Kidney epithelial cell (primary cell): ENCODE measurements around the gene SS18L1. TPM values are rescaled to one million over a fixed set of nuclear protein-coding genes. Genes with fewer than 3 reads are reported as not detected.

Experiments used
- DNase-seq: peaks from one replicate; pipeline ENCODE4 v3.0.0-alpha.2; 2010; ENCODE audit warnings: low read depth
- H3K27me3 ChIP-seq: 2 replicates; pipeline ENCODE4 v1.6.0; 2011; ENCODE audit warnings: low read length; ENCODE audit not compliant: control insufficient read depth, insufficient read depth
- H3K36me3 ChIP-seq: 2 replicates; pipeline ENCODE4 v1.5.1; 2011; ENCODE audit warnings: low read length; ENCODE audit not compliant: control insufficient read depth, insufficient read depth
- H3K4me3 ChIP-seq: 2 replicates; pipeline ENCODE4 v1.5.1; 2011; ENCODE audit warnings: low read depth, mild to moderate bottlenecking, control low read depth, low read length
- total RNA-seq: library from RNA; depleted of rRNA; stranded (reverse); fragments of >200 nt; gene quantifications from 2 replicates; pipeline ENCODE4 v1.2.3, GENCODE V29; 2015
- TF ChIP-seq, protein P1 (sequence below): IDR thresholded peaks from 2 replicates; pipeline ENCODE4 v1.5.1; 2011; ENCODE audit warnings: mild to moderate bottlenecking, moderate library complexity, low read length, control low read depth, inconsistent platforms; ENCODE audit not compliant: insufficient read depth, poor library complexity, severe bottlenecking

The SS18L1 gene
- total RNA-seq, 1 donor from 2014 or later = 15.9 TPM

DNA sequence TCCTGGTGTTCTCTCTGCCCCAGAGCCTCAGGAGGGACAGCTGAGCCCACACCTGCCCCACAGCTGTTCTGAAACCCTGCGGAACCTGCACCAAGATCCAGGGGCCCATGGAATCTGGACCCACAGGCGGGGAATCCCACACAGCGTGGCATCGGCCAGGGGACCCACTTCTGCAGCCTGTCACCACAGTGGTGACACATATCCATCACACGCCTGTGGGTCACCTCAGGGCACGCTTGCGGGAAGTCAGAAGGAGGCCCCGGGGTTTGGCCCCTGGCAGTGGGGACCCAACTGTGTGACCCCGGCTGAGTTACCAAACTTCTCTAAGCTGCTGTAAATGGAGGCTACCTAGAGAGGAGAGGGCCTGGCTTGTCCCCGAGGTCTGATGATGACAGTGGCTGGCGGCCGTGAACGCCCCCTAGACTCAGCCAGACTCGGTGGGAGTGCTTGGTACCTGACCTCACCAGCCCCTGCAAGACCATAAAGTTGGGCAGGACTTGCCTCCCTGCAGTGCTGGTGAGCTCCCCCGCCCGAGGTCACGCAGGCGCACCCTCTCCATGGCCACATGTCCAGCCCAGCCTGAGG lies 78.8 kb downstream of the SS18L1 start:
- Histone ChIP-seq H3K27me3 (peaks cover 91% of the 10 kb centered on the region), H3K4me3 (no peak overlapping the region), H3K36me3 (no peaks in the 10 kb centered on the region)
- DNase-seq = no peak
- TF ChIP-seq, protein P1, sequence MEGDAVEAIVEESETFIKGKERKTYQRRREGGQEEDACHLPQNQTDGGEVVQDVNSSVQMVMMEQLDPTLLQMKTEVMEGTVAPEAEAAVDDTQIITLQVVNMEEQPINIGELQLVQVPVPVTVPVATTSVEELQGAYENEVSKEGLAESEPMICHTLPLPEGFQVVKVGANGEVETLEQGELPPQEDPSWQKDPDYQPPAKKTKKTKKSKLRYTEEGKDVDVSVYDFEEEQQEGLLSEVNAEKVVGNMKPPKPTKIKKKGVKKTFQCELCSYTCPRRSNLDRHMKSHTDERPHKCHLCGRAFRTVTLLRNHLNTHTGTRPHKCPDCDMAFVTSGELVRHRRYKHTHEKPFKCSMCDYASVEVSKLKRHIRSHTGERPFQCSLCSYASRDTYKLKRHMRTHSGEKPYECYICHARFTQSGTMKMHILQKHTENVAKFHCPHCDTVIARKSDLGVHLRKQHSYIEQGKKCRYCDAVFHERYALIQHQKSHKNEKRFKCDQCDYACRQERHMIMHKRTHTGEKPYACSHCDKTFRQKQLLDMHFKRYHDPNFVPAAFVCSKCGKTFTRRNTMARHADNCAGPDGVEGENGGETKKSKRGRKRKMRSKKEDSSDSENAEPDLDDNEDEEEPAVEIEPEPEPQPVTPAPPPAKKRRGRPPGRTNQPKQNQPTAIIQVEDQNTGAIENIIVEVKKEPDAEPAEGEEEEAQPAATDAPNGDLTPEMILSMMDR = no peak

DNA sequence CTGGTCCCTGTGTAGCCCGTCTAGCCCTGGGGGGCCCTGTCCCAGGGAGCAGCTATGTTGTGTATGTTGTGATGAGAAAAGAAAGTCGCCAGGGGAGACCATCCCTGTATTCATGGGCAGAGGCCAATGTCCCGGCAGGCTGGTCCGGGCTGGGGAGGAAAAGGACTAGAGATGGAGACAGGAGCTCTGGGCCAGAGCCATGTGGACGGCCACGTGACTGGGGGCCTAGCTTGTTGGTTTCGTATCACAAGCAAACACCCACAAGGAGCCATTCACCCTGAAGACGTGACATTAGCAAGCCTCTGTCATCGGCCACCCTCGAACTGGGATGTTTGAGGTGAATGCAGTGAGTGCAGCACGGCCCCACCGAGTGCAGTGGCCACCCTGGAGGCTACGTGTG lies 79.4 kb downstream of the SS18L1 start:
- Histone ChIP-seq H3K4me3 (no peak overlapping the region), H3K36me3 (no peaks in the 10 kb centered on the region), H3K27me3 (peaks cover 91% of the 10 kb centered on the region)
- DNase-seq = no peak
- TF ChIP-seq, protein P1 = no peak

DNA sequence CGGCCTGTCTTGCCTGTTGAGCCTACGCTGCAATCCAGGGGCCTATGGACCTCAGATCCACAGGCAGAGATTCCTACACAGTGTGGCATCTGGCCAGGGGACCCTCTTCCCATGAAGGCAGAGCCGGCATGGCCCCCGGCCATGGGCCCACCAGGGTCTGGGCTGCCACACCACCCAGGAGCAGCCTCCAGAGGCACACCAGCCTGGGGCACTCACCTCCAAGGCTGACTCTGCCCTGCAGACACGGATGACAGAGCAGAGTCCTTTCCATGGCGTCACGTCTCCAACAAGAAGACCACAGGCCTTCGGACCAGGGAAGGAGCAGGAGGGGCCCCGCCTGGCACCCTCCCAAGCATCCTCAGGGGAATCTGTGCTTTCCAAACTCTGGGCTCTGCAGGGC lies 80.0 kb downstream of the SS18L1 start:
- no peak for DNase-seq
- Histone ChIP-seq H3K27me3 (peaks cover 90% of the 10 kb centered on the region), H3K4me3 (no peak overlapping the region), H3K36me3 (no peaks in the 10 kb centered on the region)
- TF ChIP-seq, protein P1 = no peak

DNA sequence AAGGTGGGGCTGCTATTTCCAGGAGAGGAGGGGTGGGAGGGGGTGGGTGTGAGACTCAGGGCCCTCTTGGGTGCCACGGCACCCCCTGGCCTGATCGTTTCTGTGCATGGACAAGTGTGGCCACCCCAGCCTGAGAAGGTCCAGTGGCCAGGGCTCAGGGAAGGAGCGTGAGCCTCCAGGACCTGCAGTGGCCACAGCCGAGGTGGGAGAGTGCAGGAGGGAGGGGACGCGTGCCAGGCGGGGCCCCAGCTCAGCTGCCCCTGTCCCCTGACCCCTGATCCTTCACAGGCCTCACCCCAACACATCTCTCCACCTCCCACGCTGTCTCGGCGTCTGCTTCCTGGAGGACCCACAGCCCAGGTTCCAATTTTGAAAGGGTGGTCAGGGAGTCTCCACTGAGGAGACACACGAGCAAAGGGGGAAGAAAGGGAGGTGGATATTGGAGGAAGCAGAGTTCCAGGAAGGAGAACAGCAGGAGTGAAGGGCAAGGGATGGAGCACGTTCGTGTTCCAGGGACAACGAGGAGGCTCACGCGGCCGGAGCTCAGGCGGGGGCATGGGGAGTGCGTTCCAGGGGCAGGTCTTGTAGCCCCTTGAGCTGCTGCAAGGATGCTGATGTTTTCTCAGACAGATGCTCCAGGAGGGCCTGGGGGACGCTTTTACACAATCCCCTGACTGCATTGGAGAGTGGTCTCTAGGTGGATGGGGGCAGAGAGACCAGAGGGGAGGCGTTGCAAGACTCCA lies 80.7 kb downstream of the SS18L1 start:
- Histone ChIP-seq H3K36me3 (no peaks in the 10 kb centered on the region), H3K27me3 (peaks cover 87% of the 10 kb centered on the region), H3K4me3 (no peak overlapping the region)
- TF ChIP-seq, protein P1 = no peak
- DNase-seq = no peak

DNA sequence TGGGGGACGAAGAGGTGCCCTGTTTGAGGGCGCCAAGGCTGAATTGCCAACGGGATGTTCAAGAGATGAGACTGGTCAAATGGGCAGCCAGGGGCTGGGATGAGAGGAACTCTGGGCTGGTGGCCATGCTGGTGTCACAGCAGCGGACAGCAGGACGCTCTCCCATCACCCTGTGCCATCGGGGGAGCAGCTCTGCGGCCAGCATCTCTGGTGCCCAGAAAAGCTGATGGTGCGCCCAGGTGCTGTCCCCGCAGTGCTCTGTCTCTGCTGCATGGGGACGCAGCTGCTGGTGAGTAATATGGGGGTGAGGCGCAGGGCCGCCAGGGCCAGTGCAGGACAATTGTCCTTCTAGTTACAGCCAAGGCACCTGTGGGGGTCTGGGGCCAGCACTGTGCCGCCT lies 81.5 kb downstream of the SS18L1 start:
- H3K27me3 ChIP-seq = peaks cover 83% of the 10 kb centered on the region
- DNase-seq = no peak
- no peaks in the 10 kb centered on the region for H3K36me3 ChIP-seq
- TF ChIP-seq, protein P1 = no peak
- H3K4me3 ChIP-seq = no peak overlapping the region
